GM12878 (cell line): ENCODE measurements around the gene AGAP1. TPM values are rescaled to one million over a fixed set of nuclear protein-coding genes. Genes with fewer than 3 reads are reported as not detected.

Source experiments
- ATAC-seq: fragments of 200-7000 bp; cut with Tn5 transposase; 3 replicates; pipeline ENCODE4 v1.9.1; 2020; ENCODE audit warnings: mild to moderate bottlenecking, moderate library complexity
- BruUV-seq: library from RNA; stranded (reverse); fragments of 400-500 nt; replicated peaks from 2 replicates; lab custom pipeline; 2021; lab: Mats Ljungman, UMichigan
- CTCF ChIA-PET: fragments of 300-600 bp; sonication (Branson Sonifier 250); formaldehyde crosslinking; extraction: SDS; loops from one replicate; lab custom pipeline; 2021; ENCODE audit warnings: inconsistent platforms; lab: Yijun Ruan, JAX
- POLR2A ChIA-PET: fragments of 350-600 bp; formaldehyde crosslinking; extraction: SDS; loops from one replicate; lab custom pipeline; 2021; ENCODE audit warnings: inconsistent platforms; lab: Charles Lee
- RAD21 ChIA-PET: fragments of 300-600 bp; sonication (Branson Sonifier 250); formaldehyde crosslinking; loops from one replicate; lab custom pipeline; 2023; ENCODE audit warnings: antibody characterized with exemption; ENCODE audit not compliant: unreplicated experiment; lab: Charles Lee
- SMC1A ChIA-PET: fragments of 300-600 bp; sonication (Branson Sonifier 250); formaldehyde crosslinking; loops from one replicate; lab custom pipeline; 2023; ENCODE audit not compliant: unreplicated experiment, uncharacterized antibody; lab: Charles Lee
- DNase-seq: peaks from one replicate; pipeline ENCODE4 v3.0.0-alpha.2; 2011; ENCODE audit warnings: low read depth, low spot score
- FAIRE-seq: peaks from 3 replicates; lab custom pipeline; 2011; peaks lifted over from hg19 to GRCh38; lab: Jason Lieb, UNC
- H2AFZ ChIP-seq: 2 replicates; pipeline ENCODE4 v1.6.0; 2011; ENCODE audit warnings: low read depth, low read length, control low read depth; ENCODE audit not compliant: control insufficient read depth
- H3K27ac ChIP-seq: 2 replicates; pipeline ENCODE4 v1.5.1; 2011; ENCODE audit warnings: control low read depth; ENCODE audit not compliant: control insufficient read depth, insufficient read depth
- H3K27me3 ChIP-seq, 2 experiments: replicated peaks in 1 of 2; 2 replicates each; pipeline versions ENCODE4 v1.6.0 to v1.6.1; 2011; ENCODE audit warnings: low read length in 1 of 2; ENCODE audit not compliant: control insufficient read depth in 2 of 2, insufficient read depth in 2 of 2
- H3K36me3 ChIP-seq, 2 experiments: 2 replicates each; pipeline ENCODE4 v1.5.1; 2011; ENCODE audit warnings: low read length in 1 of 2; ENCODE audit not compliant: control insufficient read depth in 2 of 2, insufficient read depth in 2 of 2
- H3K4me1 ChIP-seq: 2 replicates; pipeline ENCODE4 v1.6.1; 2011; ENCODE audit warnings: mild to moderate bottlenecking, low read length, moderate library complexity, mixed read lengths; ENCODE audit not compliant: control insufficient read depth, insufficient read depth
- H3K4me2 ChIP-seq: 2 replicates; pipeline ENCODE4 v1.6.0; 2011; ENCODE audit warnings: control low read depth; ENCODE audit not compliant: control insufficient read depth, insufficient read depth
- H3K4me3 ChIP-seq: fragments of 200-600 bp; sonication (generic); 2 replicates; pipeline ENCODE4 v1.5.1; 2016
- H3K79me2 ChIP-seq: 2 replicates; pipeline ENCODE4 v1.6.0; 2011; ENCODE audit warnings: low read length; ENCODE audit not compliant: control insufficient read depth, insufficient read depth
- H3K9ac ChIP-seq: 2 replicates; pipeline ENCODE4 v1.8.0; 2011; ENCODE audit warnings: low read length, control low read depth, mixed read lengths; ENCODE audit not compliant: control insufficient read depth, insufficient read depth
- H3K9me3 ChIP-seq: replicated peaks from 3 replicates; pipeline ENCODE4 v1.5.1; 2011; ENCODE audit warnings: mild to moderate bottlenecking, low read length; ENCODE audit not compliant: control insufficient read depth, insufficient read depth
- H4K20me1 ChIP-seq: 2 replicates; pipeline ENCODE4 v1.6.0; 2011; ENCODE audit not compliant: control insufficient read depth, insufficient read depth
- BHLHE40 ChIP-seq, 2 experiments: fragments of 450-650 bp in 1 of 2; IDR thresholded peaks; 2 replicates each; pipeline ENCODE4 v1.6.1; 2011 to 2017; ENCODE audit warnings: low read depth in 2 of 2, borderline replicate concordance in 1 of 2, improper control_type of control experiment in 1 of 2, low read length in 1 of 2, mild to moderate bottlenecking in 1 of 2
- BMI1 ChIP-seq: fragments of 450-650 bp; IDR thresholded peaks from 2 replicates; pipeline ENCODE4 v1.6.1; 2016; ENCODE audit warnings: mild to moderate bottlenecking, moderate library complexity, borderline replicate concordance
- CHD4 ChIP-seq: fragments of 200-600 bp; sonication (generic); IDR thresholded peaks from 2 replicates; pipeline ENCODE4 v1.6.1; 2016; ENCODE audit warnings: mild to moderate bottlenecking
- CUX1 ChIP-seq: IDR thresholded peaks from 2 replicates; pipeline ENCODE4 v1.6.1; 2012; ENCODE audit warnings: improper control_type of control experiment, low read depth, low read length; ENCODE audit not compliant: insufficient replicate concordance
- EP300 ChIP-seq, 2 experiments: fragments of 150-350 bp in 1 of 2; IDR thresholded peaks; 2 replicates each; pipeline ENCODE4 v1.6.1; 2011 to 2012; ENCODE audit warnings: low read depth in 2 of 2, low read length in 2 of 2, borderline replicate concordance in 1 of 2, improper control_type of control experiment in 1 of 2, inconsistent platforms in 1 of 2; ENCODE audit not compliant: control insufficient read depth in 1 of 2
- MTA2 ChIP-seq: fragments of 450-650 bp; IDR thresholded peaks from 2 replicates; pipeline ENCODE4 v1.6.1; 2016; ENCODE audit warnings: low read depth, mild to moderate bottlenecking, moderate library complexity
- MYC ChIP-seq: IDR thresholded peaks from 2 replicates; pipeline ENCODE4 v1.6.1; 2011; ENCODE audit warnings: mild to moderate bottlenecking, low read length, moderate library complexity, inconsistent platforms; ENCODE audit not compliant: insufficient read depth, insufficient replicate concordance, insufficient read length, severe bottlenecking
- SKIL ChIP-seq: fragments of 450-650 bp; IDR thresholded peaks from 2 replicates; pipeline ENCODE4 v1.6.1; 2017; ENCODE audit warnings: mild to moderate bottlenecking, low read depth, inconsistent platforms; ENCODE audit not compliant: poor library complexity, severe bottlenecking
- SMC3 ChIP-seq: IDR thresholded peaks from 2 replicates; pipeline ENCODE4 v1.6.1; 2011; ENCODE audit warnings: low read length, improper control_type of control experiment, borderline replicate concordance
- USF2 ChIP-seq: IDR thresholded peaks from 2 replicates; pipeline ENCODE4 v1.6.1; 2011; ENCODE audit warnings: low read depth, low read length, improper control_type of control experiment, borderline replicate concordance
- ZBED1 ChIP-seq: IDR thresholded peaks from 2 replicates; pipeline ENCODE4 v1.6.1; 2016; ENCODE audit warnings: borderline replicate concordance
- WGBS: methylation state at CpG from one replicate; pipeline ENCODE4 v1.1.6; 2016; ENCODE audit warnings: low lambda C conversion rate; ENCODE audit not compliant: insufficient replicate concordance, insufficient coverage; ENCODE audit errors: missing lambda C conversion rate; 5-methylcytosine and 5-hydroxymethylcytosine counted together
- in situ Hi-C: fragments of 300-500 bp; cut with MboI; formaldehyde crosslinking; loops from 9 replicates; pipeline ENCODE4 v1.14.3; 2018; ENCODE audit warnings: mixed read lengths
- intact Hi-C: fragments of 100-400 bp; cut with micrococcal nuclease; formaldehyde crosslinking; loops from one replicate; pipeline ENCODE4 v1.14.2; 2022; ENCODE audit not compliant: unreplicated experiment
- polyA plus RNA-seq, 11 experiments: library from polyadenylated mRNA; depleted of rRNA in 4 of 11; unstranded in 6 of 11; stranded (reverse) in 5 of 11; fragments of >200 nt; fragmentation: Nextera tagmentation in 4 of 11; fragmentation: Illumina TruSeq in 1 of 11; extraction: Ambion mirVana in 4 of 11; extraction: Trizol in 1 of 11; gene quantifications; 1 replicate in 1 of 11; 2 replicates in 10 of 11; pipeline versions ENCODE4 v1.2.1 to v1.2.3, GENCODE V29; 2011 to 2016; ENCODE audit warnings: inconsistent platforms in 2 of 11, missing spikeins in 2 of 11, low read depth in 1 of 11
- total RNA-seq, 4 experiments: library from RNA; depleted of rRNA in 3 of 4; stranded (reverse); fragments of >200 nt in 3 of 4; fragmentation: Illumina TruSeq in 1 of 4; extraction: Trizol in 1 of 4; gene quantifications; 2 replicates each; pipeline versions ENCODE4 v1.2.1 to v1.2.3, GENCODE V29; 2013 to 2021

AGAP1 gene
- total and polyA plus RNA-seq, 10 of the 15 experiments (the other 5 are each of a cell fraction or from before 2014, with no cell fraction given), result 0.05 to 0.15 (median 0.06) TPM; not detected in 7

GRCh38 chr2:235510318-235510717, 16.5 kb downstream of the AGAP1 start:
- Histone ChIP-seq H4K20me1 (no peaks in the 10 kb centered on the region), H3K9ac (no peak overlapping the region), H3K4me3 (no peak overlapping the region), H3K4me2 (no peak overlapping the region), H3K79me2 (no peaks in the 10 kb centered on the region), H3K36me3 (no peaks in the 10 kb centered on the region), H3K9me3 (no peaks in the 10 kb centered on the region), H3K4me1 (no peaks in the 10 kb centered on the region), H3K27me3 (no peaks in the 10 kb centered on the region), H2AFZ (no peak overlapping the region), H3K27ac (no peak overlapping the region)
- intact Hi-C loops, result no loop called here
- ChIA-PET POLR2A (no interaction called here), CTCF (no interaction called here), SMC1A (no interaction called here), RAD21 (no interaction called here)
- FAIRE-seq (no peak), DNase-seq (no peak)
- 42% methylated on average over 4 of the region's 4 CpGs for WGBS
- in situ Hi-C loops, result no loop called here
- no peak for TF ChIP-seq SMC3
- TF ChIP-seq MYC, result no peak
- TF ChIP-seq SKIL, result no peak
- TF ChIP-seq CHD4, result no peak
- no peak for TF ChIP-seq USF2
- no peak for TF ChIP-seq EP300 (IDR thresholded peaks at IDR 0.05; ENCODE audit: borderline replicate concordance in 1 of 2, control insufficient read depth in 1 of 2, low read depth in 2 of 2, low read length in 2 of 2)
- TF ChIP-seq MTA2, result no peak
- no peak for TF ChIP-seq BMI1
- no peak for TF ChIP-seq BHLHE40 (IDR thresholded peaks at IDR 0.05; ENCODE audit: borderline replicate concordance in 1 of 2, low read depth in 2 of 2, low read length in 1 of 2)
- no peak for TF ChIP-seq CUX1
- no peak for TF ChIP-seq ZBED1
- TF ChIP-seq, all 136 proteins: peak for 0
- no TSS peak for BruUV-seq
- no peak for ATAC-seq
